GM21529 (cell line): Measurements from ENCODE around the gene ZBTB20.

Experiments
- ATAC-seq: cut with Tn5 transposase; IDR thresholded peaks from one replicate; pipeline ENCODE4 v1.9.1; 2021; ENCODE audit not compliant: unreplicated experiment

The ZBTB20 gene

DNA sequence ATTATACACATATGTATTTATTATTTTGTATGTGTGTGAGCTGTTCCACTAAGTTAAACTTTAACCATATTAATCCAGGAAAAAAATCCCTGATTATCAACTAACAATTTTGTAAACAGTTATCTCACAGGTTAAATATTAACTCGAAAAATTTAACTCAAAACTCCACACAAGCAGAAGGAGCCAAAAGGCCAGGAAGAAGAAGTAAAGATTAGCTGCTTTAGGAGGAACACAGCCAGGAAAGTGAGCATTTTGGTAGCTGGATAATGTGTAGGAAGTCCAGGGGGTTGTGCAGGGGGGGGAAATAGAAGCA, 428.2 kb downstream of the ZBTB20 start:
- no peak for ATAC-seq

DNA sequence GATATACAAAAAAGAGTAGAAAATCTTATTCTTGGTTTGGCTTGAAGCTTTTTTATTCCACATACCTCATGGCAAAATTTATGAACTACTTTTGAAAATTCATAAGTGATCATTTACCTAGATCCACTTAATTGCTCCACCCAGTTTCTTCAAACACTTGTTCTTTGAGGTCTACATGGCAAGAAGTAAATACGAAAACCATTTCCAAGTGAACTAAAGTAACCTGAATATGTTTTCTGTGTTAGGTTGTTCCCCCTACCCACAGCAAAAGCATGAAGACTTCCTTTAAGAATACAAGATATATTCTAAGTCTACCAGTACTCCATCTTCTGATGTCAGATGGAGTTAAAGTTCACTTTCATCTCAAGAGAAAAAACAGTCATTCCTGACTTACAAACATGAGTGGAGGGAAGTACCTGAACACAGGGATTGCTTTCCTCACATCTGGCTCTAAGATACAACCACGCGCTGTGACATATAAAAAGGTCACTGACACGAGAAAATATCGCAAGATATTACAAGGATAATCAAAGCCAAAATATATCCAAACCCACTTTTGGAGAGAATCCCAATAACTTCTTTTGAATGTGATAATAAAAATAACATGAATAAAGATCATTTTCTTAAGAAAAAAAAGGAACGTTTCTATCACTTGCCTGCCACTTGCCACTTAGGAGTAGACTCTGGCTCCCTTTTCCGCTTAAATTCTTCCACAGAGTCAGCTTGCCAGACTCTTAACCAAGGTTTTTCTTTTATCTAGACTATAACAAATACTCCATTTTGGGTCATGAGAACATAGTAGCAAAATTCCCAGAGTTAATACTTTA, 428.8 kb downstream of the ZBTB20 start:
- ATAC-seq = no peak

DNA sequence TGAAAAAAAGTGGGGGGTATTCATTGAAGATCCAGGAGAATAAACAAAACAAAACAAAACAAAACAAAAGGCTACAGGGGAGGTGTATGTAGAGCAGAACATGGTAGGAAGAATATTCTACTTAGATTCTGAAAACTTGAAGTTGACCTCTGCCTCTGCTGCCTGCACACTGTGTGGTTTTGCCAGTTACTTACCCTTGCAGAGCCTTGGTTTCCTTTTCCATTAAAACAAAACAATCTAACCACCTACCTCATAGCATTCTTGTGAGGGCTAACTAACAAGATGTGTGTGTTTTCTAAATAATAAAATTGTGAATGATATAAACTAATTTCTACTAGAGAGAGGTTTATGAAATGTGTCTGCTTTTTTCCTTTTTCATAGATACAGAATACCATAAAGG, 430.2 kb downstream of the ZBTB20 start:
- no peak for ATAC-seq

DNA sequence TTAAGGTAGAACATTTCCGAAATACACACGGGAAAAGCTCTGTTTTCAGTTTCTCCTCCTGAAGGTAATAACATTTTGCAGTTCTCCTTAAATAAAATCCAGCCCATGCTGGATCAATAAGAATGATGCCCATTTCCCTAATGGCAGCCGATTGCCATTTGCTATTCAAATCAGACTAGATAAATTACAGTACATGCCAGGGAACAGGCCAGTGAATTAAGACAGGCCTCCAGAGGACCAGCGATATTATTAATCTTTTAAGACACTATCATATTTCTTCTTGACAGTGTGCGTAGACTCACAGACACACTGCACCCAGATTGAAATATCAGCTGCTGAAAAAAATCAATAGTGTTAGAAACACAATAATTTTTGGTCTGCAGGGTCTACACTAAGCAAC, 431.0 kb downstream of the ZBTB20 start:
- no peak for ATAC-seq

DNA sequence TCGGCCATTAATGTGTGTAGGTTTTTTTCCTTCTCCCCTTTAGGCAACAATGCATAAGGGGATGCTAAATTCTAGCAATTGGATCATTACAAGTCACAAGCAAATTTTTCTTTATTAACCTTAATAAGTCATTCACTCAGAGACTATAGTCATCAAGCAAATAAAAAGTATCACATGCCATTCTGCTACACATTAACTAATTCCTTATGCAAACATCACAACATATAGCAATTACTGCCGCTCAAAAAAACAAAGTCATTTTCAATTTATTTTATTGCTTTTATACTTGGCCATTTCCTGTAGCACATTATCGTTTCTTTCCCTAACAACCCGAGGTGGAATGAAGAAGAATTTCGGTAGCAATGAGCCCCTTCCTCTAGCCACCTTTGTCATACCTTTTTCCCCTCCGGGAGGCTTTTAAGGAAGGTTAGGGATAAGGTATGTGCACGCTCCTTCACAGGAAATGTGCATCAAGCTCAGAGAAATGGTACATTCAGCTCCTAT, 432.1 kb downstream of the ZBTB20 start:
- no peak for ATAC-seq

DNA sequence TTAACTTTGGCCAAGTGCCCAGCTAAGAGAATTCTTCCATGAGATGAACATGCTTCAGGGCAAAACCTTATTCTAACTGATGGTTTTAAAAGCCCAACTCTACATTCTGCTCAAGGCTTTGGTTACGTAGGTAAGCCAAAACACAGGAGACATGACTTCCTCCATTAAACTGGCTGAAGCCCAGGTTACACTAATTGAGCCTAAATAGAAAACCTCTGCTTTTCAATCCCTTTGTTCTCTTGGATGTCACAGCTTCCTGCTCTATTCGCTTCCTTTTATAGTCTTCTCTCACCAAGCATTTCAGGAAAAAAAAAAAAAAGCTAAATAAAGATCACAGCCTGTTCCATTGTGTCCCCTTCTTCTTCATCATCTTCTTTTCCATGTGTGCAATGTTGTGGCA, 432.9 kb downstream of the ZBTB20 start:
- no peak for ATAC-seq

DNA sequence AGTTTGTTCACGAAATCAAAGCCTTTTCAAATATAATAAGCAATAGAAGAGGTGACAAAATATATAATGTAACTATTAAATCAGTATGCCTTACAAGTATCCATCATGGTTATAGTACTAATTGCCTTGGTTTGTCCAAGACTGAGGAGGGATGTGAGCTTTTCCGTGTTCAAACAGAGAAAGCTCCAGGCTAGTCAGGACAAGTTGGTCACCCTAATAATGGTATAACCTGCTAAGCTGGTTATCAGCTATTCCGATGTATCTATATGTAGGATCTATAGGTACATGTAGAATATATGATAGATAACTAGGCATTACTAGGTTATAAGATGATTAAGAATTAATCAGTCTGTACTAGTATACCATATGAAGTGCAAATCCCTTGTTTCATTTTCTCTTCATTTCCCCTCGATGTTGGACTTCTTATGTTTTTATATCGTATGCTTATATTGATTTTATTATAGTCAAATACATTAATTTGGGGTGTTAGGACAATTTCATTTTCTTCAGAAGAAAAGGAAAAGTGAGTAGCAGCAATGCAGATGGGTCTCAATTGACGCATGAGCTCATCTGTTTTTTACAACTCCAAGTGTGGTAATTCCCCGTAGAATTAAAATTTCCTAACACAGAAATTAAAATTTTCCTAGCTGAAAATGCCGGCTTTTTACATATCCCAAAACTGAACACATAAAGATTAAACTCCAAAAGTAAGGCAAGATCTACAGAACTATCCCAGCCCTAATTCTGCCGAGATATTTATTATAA, 434.2 kb downstream of the ZBTB20 start:
- ATAC-seq = no peak

DNA sequence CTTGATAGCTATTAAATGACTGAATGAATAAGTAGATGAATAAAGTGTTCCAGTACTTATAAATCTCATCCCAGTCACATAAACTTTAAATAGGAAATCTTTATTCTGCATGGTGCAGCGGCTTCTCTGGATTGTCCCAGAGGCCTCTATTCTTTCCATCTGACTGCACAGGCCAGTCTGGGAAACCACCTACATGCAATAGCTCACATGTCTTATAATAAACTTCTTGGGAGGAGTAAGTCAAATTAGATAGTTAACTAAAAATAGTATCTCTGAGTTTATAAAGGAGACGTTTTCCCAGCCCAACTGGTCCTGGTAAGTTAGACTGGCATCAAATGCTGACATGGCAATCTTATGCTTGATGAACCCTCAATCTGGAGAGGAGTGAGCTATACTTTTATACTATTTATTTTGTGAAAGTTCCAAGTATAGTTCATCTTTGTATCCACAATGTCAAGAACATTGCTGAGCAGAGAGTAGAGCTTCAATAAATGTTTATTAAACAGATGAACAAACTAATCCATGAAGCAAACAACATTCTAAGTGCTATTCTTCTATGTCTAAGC, 435.7 kb downstream of the ZBTB20 start:
- no peak for ATAC-seq

DNA sequence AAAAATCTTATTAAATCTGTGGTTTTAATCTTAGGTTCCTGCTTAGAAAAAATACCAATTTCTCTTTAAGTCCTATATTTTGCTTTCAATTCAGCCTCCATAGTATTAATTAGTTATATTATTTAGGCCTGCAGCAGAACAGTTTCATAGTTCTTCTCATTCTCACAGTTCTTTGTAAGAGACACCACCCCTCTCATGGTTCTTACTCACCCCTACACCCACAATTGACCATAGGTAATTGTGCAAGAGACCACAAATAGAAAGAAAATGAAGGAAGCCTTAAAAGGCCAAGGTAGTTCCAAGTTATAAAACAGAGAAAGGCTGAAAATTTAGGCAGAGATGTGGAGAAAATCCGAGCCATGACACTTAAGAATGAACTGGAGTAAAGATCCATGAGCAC, 438.0 kb downstream of the ZBTB20 start:
- no peak for ATAC-seq

DNA sequence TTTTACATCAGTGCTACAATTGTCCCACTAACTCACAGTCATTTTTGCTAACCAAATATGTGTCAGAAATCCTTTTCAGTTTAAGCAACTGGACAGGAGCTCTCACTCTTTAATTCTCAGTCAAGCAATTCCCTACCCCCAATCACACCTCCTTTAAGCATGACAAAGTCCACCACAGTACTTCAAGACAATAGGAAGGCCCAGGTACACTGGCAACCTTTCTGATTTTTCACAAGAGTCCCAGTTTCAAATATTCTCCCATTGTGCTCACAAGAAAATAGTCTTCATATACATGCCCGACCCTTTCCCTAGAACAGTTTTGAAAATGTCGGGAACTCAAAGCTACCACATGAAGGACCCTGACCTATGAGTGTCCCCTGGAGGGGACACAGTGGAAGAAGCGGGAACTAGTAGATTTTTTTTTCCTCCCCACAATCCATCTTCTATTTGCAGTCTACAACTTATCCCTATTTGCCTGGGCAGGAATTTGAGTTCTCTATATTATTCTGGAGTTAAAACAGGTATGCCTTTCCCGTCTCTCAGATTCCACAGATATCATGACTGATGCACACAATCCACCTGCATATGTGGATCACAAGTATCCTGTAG, 439.7 kb downstream of the ZBTB20 start:
- no peak for ATAC-seq

DNA sequence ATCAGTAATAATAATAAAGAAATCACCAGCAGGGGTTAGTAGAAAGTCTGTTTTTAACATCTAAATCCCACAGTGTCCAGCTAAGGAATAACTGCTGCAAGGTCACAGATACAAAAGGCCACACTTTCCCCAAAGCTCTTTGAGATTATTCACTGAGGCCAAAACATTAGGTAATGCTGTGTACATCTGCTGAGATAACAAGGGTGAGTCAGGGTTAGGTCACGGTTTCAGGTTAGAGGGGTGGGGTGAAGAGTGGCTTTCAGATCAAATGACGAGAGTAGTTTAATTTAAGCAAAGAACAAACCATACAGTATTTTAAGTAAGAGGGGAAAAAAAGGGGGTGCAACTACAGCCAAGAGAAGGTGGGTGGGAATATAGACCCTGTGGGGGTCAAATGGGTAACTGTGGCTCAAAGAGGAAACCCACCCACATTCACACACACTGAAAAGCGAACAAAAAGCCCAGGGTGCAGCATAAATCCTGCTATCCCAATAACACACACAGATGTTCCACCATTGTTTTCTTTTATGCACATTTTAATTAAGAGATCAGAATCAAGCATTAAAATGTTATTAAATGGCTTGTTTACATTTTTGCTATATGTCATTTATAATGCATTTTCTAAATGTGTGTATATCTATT, 440.4 kb downstream of the ZBTB20 start:
- peak; percentile 85 for ATAC-seq

DNA sequence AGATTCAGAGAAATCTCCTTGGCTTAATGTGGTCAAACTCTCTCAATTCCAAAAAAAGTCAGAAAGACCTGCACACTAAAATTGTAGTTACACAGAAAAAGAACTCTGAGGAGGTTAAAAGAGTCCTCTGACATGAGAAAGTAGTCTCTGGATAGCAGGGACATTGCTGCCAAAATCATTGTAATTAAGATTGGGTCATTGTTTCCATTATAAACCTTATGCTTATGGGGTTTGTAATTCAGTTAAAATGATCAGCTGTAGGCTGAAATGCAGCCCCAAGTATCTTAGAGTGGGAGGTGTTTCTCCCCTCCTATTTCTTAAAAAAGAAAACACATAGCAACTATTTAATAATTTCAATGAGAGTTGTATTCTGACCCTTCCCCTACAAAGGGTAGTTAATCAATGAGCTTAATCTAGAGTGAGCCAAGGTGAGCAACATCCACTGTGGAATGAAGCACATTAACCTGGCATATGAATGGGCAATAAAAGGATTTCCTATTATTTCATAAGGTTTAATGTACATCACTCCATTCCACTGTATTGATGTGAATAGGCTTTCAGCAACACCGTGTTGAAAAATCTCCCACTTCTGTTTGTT, 446.4 kb downstream of the ZBTB20 start:
- ATAC-seq = no peak

DNA sequence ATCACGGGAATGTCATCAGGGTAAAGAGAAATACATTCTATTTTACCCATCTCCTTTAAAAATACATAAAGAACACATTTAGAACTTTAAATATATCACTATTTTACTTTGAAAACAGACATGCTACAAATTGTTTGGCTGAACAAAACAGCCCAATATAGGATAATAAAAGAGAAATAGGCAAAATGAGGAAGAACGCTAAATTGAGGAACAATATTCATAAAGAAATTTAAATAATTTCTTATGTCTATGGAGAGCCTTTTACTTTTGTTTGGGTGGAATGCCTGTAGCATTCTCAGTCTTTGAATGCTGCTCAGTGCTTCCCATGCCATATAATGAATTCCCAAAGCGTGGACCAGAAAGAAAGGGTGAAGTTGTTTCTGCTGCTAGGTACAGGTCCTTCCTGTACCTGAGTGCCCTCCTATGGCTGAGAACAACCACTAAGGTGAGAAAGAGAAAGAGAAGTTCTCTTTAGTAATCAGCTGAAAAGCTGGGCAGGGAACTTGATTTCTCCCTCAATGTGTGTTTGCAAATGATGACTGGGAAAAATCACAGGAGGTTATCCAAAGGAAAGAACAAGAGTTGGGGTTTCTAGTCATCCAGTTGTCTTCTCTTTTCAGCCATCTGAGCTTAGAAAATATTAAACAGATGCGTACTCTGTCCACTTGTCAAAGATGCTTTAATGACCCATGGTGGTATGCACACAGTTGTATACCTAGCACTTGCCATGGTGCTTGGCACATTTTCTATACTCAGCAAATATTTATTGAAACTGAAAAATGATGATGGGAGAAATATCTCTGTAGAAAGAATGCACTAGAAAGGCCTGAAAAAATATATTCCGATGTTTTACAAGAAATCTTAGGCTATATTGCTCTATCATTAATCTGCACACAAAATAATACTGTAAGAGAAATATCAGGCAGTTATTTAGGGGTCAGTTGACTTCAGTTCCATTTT, 448.7 kb downstream of the ZBTB20 start:
- ATAC-seq = no peak

DNA sequence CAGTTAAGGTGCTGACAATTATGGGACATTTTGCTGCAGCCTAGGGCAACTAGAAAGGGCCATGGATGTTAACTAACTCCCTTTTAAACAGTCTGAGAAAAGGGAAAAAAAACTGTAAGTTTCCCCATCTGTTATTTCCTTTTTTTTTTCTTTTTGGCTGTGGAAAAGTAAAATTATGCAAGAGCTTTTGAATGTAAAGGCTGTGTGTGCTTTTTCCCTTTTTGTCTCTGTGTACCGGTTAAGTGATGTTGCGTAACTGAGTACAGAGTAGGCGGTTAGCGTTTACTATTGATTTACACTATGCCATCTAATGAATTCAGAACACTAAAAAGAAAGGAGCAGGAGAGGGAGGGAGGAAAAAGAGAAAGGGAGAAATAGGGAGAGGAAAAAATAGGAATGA, 449.7 kb downstream of the ZBTB20 start:
- no peak for ATAC-seq

DNA sequence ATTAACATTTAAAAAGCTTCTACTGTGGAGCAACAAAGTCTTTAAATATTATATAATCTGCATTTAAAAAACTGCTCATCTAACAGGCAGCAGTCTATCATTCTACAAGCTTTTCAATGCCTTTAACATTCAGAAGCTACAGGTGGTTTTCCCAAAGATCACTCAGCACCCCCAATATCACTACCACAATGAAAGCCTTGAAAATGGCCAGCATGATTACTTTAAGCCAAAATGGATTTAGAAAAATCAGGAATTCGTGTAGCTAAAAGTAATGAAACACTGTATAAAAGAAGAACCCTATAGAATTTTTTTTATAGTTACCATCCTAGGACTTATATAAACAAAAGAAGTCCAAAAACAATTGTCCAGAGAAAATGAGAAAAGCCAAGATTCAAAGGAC, 452.8 kb downstream of the ZBTB20 start:
- no peak for ATAC-seq

DNA sequence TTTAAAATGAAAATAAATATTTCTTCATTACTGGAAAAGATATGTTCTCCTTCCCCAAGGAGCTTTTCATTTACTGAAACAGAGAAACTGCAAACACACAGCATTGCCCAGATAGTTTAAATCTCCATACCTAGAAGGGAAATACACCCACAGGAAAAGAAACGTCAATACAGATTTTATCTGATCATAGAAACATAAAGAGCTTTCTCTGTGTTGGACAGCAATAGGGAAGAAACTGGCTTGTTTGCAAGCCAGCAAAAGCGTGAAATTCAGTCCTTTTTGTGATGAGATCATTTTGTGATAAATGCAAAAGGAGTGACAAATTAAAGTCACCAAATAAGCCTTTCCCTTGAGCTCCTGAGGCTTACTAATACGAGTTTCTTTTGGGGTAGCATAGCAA, 455.2 kb downstream of the ZBTB20 start:
- ATAC-seq = no peak

DNA sequence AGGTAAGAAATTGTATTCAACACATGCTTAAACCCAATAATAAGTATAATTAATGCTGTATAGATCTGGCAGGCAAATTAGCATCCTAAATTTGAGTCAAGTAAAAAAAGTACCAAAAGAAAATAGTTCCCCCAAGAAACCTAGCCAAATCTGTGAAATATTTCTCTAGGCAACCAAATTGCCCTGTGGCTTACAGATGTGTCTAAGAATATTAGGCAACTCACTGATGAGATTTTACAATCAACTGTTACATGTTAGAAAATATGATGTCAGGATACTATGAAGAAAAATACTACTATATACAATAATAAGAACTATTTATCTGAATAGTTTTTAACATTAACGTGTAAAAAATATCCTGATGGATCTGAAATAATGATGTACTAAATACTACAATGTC, 456.2 kb downstream of the ZBTB20 start:
- no peak for ATAC-seq

DNA sequence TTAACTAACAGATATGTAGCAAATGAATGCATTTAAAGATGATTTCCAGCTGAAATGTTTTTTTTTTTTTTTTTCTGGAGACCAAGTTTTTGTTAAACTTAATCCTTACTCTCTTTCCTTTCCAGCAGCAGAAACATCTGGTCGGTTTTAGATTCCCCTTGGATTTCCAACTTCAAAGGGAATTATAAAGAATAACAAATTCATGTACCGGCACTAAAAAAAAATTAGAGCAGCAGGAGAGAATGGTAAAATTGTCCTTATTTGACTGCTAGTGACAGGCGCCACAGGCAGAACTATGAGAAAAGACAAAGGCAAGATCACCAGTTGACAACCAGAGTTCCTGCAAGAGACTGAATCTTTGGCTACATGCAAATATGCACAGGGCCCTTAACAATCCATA, 459.9 kb downstream of the ZBTB20 start:
- ATAC-seq = no peak

DNA sequence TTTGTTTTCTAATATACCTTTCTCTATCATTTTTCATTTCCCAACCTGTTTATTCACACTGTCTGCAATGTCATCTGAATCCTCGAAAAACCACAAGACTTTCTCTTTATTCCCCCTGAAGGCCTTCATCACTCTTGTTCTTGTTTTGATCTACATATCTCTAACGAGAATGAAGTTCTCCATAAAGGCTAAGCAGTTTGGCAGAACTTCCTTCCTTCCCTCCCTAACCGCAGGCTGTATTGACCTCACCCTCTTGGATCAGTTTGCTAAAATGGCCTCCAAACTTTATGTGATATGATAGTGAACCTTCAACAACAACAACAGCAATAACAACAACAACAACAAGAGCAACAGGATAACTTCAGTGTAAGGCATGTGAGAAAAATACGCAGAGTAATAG, 460.5 kb downstream of the ZBTB20 start:
- ATAC-seq = no peak

DNA sequence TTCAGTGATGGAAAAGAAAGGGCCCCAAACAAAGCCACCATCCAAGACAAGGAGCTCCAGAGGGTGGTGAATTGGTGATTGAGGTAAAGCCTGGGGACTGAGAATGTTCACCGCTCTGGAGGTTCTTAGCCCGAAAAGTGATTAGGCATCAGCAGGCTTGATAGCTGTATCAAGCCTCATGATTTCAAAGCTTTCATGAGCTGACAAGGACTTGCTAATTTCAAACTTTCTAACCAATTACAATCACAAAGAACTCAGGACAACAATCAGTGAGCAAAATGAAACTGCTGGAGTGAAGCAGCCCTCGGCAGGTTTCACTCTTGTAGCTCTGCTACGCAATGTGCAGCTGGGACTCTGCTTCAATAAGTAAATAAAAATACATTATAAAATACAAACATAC, 461.9 kb downstream of the ZBTB20 start:
- no peak for ATAC-seq
